ENCODE results near the gene GABRA4.

DNA sequence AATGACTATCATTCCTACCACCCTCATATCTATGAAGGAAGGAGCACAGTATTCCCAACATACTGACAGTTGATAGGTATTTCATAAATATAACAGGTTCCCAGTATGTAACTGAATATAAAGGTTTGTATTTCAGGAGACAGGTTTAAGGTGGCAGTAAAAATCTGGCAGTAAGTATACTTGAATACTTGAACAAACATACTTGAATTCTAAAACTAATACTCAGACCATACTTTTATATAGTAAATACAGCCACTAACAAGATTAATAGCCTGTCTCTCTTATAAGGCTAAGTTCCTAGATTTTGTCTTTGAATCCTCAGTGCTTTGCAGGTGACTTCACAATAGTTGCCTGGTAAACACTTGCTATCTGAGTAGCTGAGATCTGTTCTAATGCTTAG, 37.8 kb downstream of the GABRA4 start:
- TF ChIP-seq CTCF (tag by site-specific recombination; IDR thresholded peaks at IDR 0.05) (no peak), ZNF501 (tag by site-specific recombination; IDR thresholded peaks at IDR 0.05) (no peak), ZNF629 (tag by site-specific recombination; IDR thresholded peaks at IDR 0.05) (no peak), ZNF366 (tag by site-specific recombination; conservative IDR thresholded peaks at IDR 0.05) (no peak), ZNF324 (tag by site-specific recombination; IDR thresholded peaks at IDR 0.05) (no peak), ZEB2 (tag by site-specific recombination; IDR thresholded peaks at IDR 0.05) (no peak)
